ENCODE measurements around the gene NTN3. TPM values are rescaled to one million over a fixed set of nuclear protein-coding genes. Genes with fewer than 3 reads are reported as not detected.

Gene NTN3
- total and polyA plus RNA-seq, 2 experiments from 2014 or later: 2.4 to 4.8 TPM

- Histone ChIP-seq H2AFZ (peak within 1 kb of the TSS; percentile 95), H3K9me2 (replicated peaks; ENCODE audit: insufficient read depth) (no peaks in the 10 kb centered on the region), H3K79me2 (peaks cover 24% of the 10 kb centered on the region), H3K36me3 (replicated peaks; ENCODE audit: insufficient read depth, low read depth) (no peaks in the 10 kb centered on the region), H3K27me3 (no peaks in the 10 kb centered on the region), H4K20me1 (ENCODE audit: insufficient read depth, poor library complexity, severe bottlenecking) (no peaks in the 10 kb centered on the region), H3K4me3 (peak within 1 kb of the TSS; percentile 92), H3K4me1 (ENCODE audit: insufficient read depth) (peaks cover 11% of the 10 kb centered on the region), H3K9me3 (ENCODE audit: low read depth) (no peaks in the 10 kb centered on the region), H3K27ac (peak within 1 kb of the TSS; percentile 65), H3K4me2 (peak within 1 kb of the TSS; percentile 98)
- DNase-seq (ENCODE audit: low spot score): peak; percentile 98
- under 1% methylated on average over 21 of the region's 103 CpGs for WGBS (ENCODE audit: low lambda C conversion rate, missing lambda C conversion rate)
- TF ChIP-seq EZH2phosphoT487 (IDR thresholded peaks at IDR 0.05; ENCODE audit: low read depth, severe bottlenecking, unreplicated experiment): no peak
- TF ChIP-seq CTCF (IDR thresholded peaks at IDR 0.05; ENCODE audit: poor library complexity): no peak
- no peak for TF ChIP-seq EZH2 (IDR thresholded peaks at IDR 0.05; ENCODE audit: borderline replicate concordance)
These were observed 41.9 kb upstream of the NTN3 start, which contains the start of gene CCNF for GRCh38 chr16:2429034-2429770. Gene CCNF (plus strand): TSS chr16:2429447. CDS start chr16:2429482, 35 bp downstream.

DNA sequence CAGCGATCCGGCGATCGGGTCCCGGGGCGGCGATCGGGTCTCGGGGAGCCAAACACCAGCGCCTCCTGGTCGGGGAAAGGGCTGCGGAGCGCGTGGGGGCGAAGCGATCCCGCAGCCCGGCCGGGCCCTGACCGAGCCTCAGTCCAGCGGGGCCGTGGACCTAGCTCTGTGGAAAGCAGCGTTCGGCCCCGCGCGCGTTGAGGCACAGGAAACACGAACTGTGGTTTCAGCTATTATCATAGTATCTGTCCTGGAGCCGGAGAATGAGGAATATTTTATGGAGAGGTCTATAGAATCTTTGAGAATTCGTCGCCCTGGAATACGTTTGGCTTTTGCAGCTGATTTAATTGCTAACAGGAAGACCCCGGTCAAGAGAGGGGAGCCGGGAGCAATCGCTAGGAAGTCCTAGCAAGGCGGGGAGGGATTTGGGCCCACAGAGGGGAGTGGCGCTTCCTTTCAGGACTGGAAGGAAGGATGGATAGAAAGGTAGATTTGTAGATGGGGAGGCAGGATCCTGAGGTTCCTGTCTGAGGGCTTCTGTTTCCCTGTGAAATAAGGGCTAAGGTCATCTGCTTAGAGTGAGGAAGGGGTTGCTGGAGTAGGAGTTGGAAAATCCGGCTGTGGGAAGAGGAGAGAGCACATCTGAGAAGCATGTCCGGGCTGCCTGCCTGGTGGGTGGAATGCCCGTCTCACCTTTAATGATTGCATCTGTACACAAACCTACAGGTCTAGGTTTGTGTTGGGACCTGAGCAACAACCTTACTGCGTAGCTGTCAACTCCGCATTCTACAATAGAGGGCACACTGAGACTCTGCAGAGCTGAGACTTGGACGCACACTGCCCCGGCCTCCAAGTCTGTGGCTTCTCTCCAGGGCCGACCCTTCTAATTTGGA is 41.1 kb upstream of the NTN3 start:
- Histone ChIP-seq H3K27ac (peak overlapping the region; percentile 17), H3K79me2 (peaks cover 24% of the 10 kb centered on the region), H3K4me2 (peak overlapping the region; percentile 94), H3K9me2 (replicated peaks; ENCODE audit: insufficient read depth) (no peaks in the 10 kb centered on the region), H3K4me3 (peak overlapping the region; percentile 82), H3K36me3 (replicated peaks; ENCODE audit: insufficient read depth, low read depth) (no peaks in the 10 kb centered on the region), H2AFZ (peak overlapping the region; percentile 92), H3K9me3 (ENCODE audit: low read depth) (no peaks in the 10 kb centered on the region), H3K4me1 (ENCODE audit: insufficient read depth) (peaks cover 11% of the 10 kb centered on the region), H3K27me3 (no peaks in the 10 kb centered on the region), H4K20me1 (ENCODE audit: insufficient read depth, poor library complexity, severe bottlenecking) (no peaks in the 10 kb centered on the region)
- 2% methylated on average over 46 of the region's 46 CpGs for WGBS (ENCODE audit: low lambda C conversion rate, missing lambda C conversion rate)
- peak; percentile 61 for DNase-seq (ENCODE audit: low spot score)
- TF ChIP-seq CTCF (IDR thresholded peaks at IDR 0.05; ENCODE audit: poor library complexity) (peak; percentile 39), EZH2phosphoT487 (IDR thresholded peaks at IDR 0.05; ENCODE audit: low read depth, severe bottlenecking, unreplicated experiment) (no peak)

DNA sequence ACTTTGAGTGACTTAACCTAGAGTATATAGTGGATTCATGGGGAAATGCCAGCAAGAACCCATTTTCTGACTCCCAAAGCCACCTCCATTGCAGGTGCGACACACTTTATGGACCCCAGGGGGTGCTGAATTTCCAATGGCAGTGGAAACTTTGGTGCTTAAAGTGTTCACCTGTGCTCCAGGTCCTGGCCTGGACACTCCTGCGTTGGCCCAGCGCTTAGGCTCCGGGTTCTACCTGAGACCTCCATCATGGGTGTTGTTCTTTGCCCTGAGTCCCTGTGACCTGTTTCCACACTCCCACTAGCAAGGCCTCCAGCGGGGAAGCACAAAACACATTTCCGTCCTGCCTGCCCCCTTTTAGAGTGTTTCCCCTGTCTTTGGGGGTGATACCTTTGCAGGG is 38.8 kb upstream of the NTN3 start:
- Histone ChIP-seq H3K27me3 (no peaks in the 10 kb centered on the region), H3K4me1 (ENCODE audit: insufficient read depth) (peaks cover 11% of the 10 kb centered on the region), H3K27ac (no peak overlapping the region), H2AFZ (no peak overlapping the region), H3K4me3 (no peak overlapping the region), H4K20me1 (ENCODE audit: insufficient read depth, poor library complexity, severe bottlenecking) (no peaks in the 10 kb centered on the region), H3K79me2 (peaks cover 24% of the 10 kb centered on the region), H3K36me3 (replicated peaks; ENCODE audit: insufficient read depth, low read depth) (no peaks in the 10 kb centered on the region), H3K9me3 (ENCODE audit: low read depth) (no peaks in the 10 kb centered on the region), H3K9me2 (replicated peaks; ENCODE audit: insufficient read depth) (no peaks in the 10 kb centered on the region), H3K4me2 (no peak overlapping the region)
- no peak for TF ChIP-seq EZH2phosphoT487 (IDR thresholded peaks at IDR 0.05; ENCODE audit: low read depth, severe bottlenecking, unreplicated experiment)
- no peak for TF ChIP-seq CTCF (IDR thresholded peaks at IDR 0.05; ENCODE audit: poor library complexity)
- TF ChIP-seq EZH2 (IDR thresholded peaks at IDR 0.05; ENCODE audit: borderline replicate concordance): no peak
- DNase-seq (ENCODE audit: low spot score): no peak
- 98% methylated on average over 6 of the region's 6 CpGs for WGBS (ENCODE audit: low lambda C conversion rate, missing lambda C conversion rate)

All from hepatocyte (in vitro differentiated cells).